ENCODE results near the gene RNF224. TPM values are rescaled to one million over a fixed set of nuclear protein-coding genes. Genes with fewer than 3 reads are reported as not detected.

RNF224 gene
- total RNA-seq, 1 experiment from 2014 or later: not detected

- Histone ChIP-seq H3K27me3 (replicated peaks; ENCODE audit: insufficient read depth, low read depth, low read length, poor library complexity) (no peaks in the 10 kb centered on the region), H3K4me1 (ENCODE audit: insufficient read depth, low read length, poor library complexity, severe bottlenecking) (no peaks in the 10 kb centered on the region), H3K9me3 (ENCODE audit: low read depth, low read length, poor library complexity, severe bottlenecking) (no peaks in the 10 kb centered on the region), H3K36me3 (ENCODE audit: insufficient read depth, low read length, poor library complexity, severe bottlenecking) (no peaks in the 10 kb centered on the region), H3K27ac (ENCODE audit: low read depth, low read length, poor library complexity, severe bottlenecking) (no peak overlapping the region), H3K4me3 (ENCODE audit: low read depth, low read length, poor library complexity, severe bottlenecking) (no peak overlapping the region)
- CTCF ChIA-PET: interaction anchor here (0.9 kb wide), 1 partner anchor 194 kb away, joined by 3 read pairs; no protein-coding TSS in a partner anchor
- POLR2A ChIA-PET (ENCODE audit: low non-redundant PET): no interaction called here
- BruUV-seq (replicated peaks): no TSS peak
- DNase-seq (ENCODE audit: low spot score): no peak
- TF ChIP-seq CTCF (conservative IDR thresholded peaks at IDR 0.05; ENCODE audit: low read depth, low read length) (no peak), EZH2 (IDR thresholded peaks at IDR 0.05; ENCODE audit: borderline replicate concordance, low read depth, low read length, poor library complexity, severe bottlenecking) (no peak)
- intact Hi-C loops (cut with micrococcal nuclease; ENCODE audit: unreplicated experiment): no loop called here
Measured at GRCh38 chr9:137228968-137229896, 1.9 kb downstream of the RNF224 start.

GRCh38 chr9:137229903-137230704 lies 2.8 kb downstream of the RNF224 start:
- POLR2A ChIA-PET (ENCODE audit: low non-redundant PET): no interaction called here
- CTCF ChIA-PET: interaction anchor here (0.9 kb wide), 1 partner anchor 195 kb away, joined by 3 read pairs; no protein-coding TSS in a partner anchor
- no peaks in the 10 kb centered on the region for H3K4me1 ChIP-seq (ENCODE audit: insufficient read depth, low read length, poor library complexity, severe bottlenecking)

More at GRCh38 chr9:137229903-137230704, 2.8 kb downstream of the RNF224 start:
- no peak for TF ChIP-seq EZH2 (IDR thresholded peaks at IDR 0.05; ENCODE audit: borderline replicate concordance, low read depth, low read length, poor library complexity, severe bottlenecking)
- no peak for TF ChIP-seq CTCF (conservative IDR thresholded peaks at IDR 0.05; ENCODE audit: low read depth, low read length)
- Histone ChIP-seq H3K9me3 (ENCODE audit: low read depth, low read length, poor library complexity, severe bottlenecking) (no peaks in the 10 kb centered on the region), H3K4me3 (ENCODE audit: low read depth, low read length, poor library complexity, severe bottlenecking) (no peak overlapping the region), H3K27ac (ENCODE audit: low read depth, low read length, poor library complexity, severe bottlenecking) (no peak overlapping the region), H3K27me3 (replicated peaks; ENCODE audit: insufficient read depth, low read depth, low read length, poor library complexity) (no peaks in the 10 kb centered on the region), H3K36me3 (ENCODE audit: insufficient read depth, low read length, poor library complexity, severe bottlenecking) (no peaks in the 10 kb centered on the region)
- intact Hi-C loops (cut with micrococcal nuclease; ENCODE audit: unreplicated experiment): no loop called here
- DNase-seq (ENCODE audit: low spot score): no peak
- no TSS peak for BruUV-seq (replicated peaks)

Data from A673 (cell line).